GM19035 (cell line): ENCODE data around the gene EEFSEC.

Experiments used
- ATAC-seq: cut with Tn5 transposase; IDR thresholded peaks from one replicate; pipeline ENCODE4 v1.9.1; 2021; ENCODE audit not compliant: unreplicated experiment

Gene EEFSEC

GRCh38 chr3:128383316-128384235, 230.3 kb downstream of the EEFSEC start:
- no peak for ATAC-seq

- ATAC-seq: no peak
Observed at GRCh38 chr3:128385080-128385832, 232.0 kb downstream of the EEFSEC start.

- no peak for ATAC-seq
Observed at GRCh38 chr3:128388932-128389331, 235.7 kb downstream of the EEFSEC start.

- ATAC-seq: no peak
Observed at GRCh38 chr3:128390867-128391266, 237.6 kb downstream of the EEFSEC start.

GRCh38 chr3:128392021-128392420, 238.7 kb downstream of the EEFSEC start:
- ATAC-seq: no peak

- ATAC-seq: no peak
Observed at GRCh38 chr3:128392818-128393544, 239.7 kb downstream of the EEFSEC start.

GRCh38 chr3:128394033-128394432, 240.8 kb downstream of the EEFSEC start:
- no peak for ATAC-seq

- no peak for ATAC-seq
Observed at GRCh38 chr3:128395046-128395445, 241.8 kb downstream of the EEFSEC start.

GRCh38 chr3:128395500-128396162, 242.3 kb downstream of the EEFSEC start:
- ATAC-seq: no peak

GRCh38 chr3:128397484-128397883, 244.2 kb downstream of the EEFSEC start:
- no peak for ATAC-seq

- ATAC-seq: no peak
Observed at GRCh38 chr3:128398586-128398985, 245.3 kb downstream of the EEFSEC start.

GRCh38 chr3:128399221-128399915, 246.1 kb downstream of the EEFSEC start:
- no peak for ATAC-seq

GRCh38 chr3:128400671-128401070, 247.4 kb downstream of the EEFSEC start:
- no peak for ATAC-seq

GRCh38 chr3:128402319-128402718, 249.0 kb downstream of the EEFSEC start:
- ATAC-seq: no peak

GRCh38 chr3:128402998-128403397, 249.7 kb downstream of the EEFSEC start:
- ATAC-seq: no peak

- no peak for ATAC-seq
Observed at GRCh38 chr3:128404276-128405068, 251.2 kb downstream of the EEFSEC start.

- no peak for ATAC-seq
Observed at GRCh38 chr3:128405554-128406277, 252.4 kb downstream of the EEFSEC start.

GRCh38 chr3:128407247-128407646, 254.0 kb downstream of the EEFSEC start:
- ATAC-seq: no peak
